ENCODE measurements around the gene GALNT10. TPM values are rescaled to one million over a fixed set of nuclear protein-coding genes. Genes with fewer than 3 reads are reported as not detected.

Gene GALNT10
- total RNA-seq, 4 donors from 2014 or later = 17.2 to 28.6 (median 21.1) TPM

- no peak for TF ChIP-seq CTCF (IDR thresholded peaks at IDR 0.05; ENCODE audit: low read depth)
Observed at GRCh38 chr5:154466671-154467070, 276.1 kb downstream of the GALNT10 start.

GRCh38 chr5:154467655-154468354 is 277.3 kb downstream of the GALNT10 start:
- no peak for TF ChIP-seq CTCF (IDR thresholded peaks at IDR 0.05; ENCODE audit: low read depth)

- no peak for TF ChIP-seq CTCF (IDR thresholded peaks at IDR 0.05; ENCODE audit: low read depth)
Observed at GRCh38 chr5:154470137-154470536, 279.6 kb downstream of the GALNT10 start.

Small RNA genes within 50 kb of the gene (small RNA-seq; reads per million reads assigned to genes)
- gene MIR1294 (0.61 reads per million), gene RN7SL655P (not detected)

Other genes starting within 250 kb of the GALNT10 start
- 10 to 100 TPM; 13.9 to 21.4 (median 17.7) TPM for gene FAM114A2, start 151.8 kb upstream of the GALNT10 start, total RNA-seq
- gene MFAP3, start 151.8 kb upstream of the GALNT10 start, total RNA-seq = 10 to 100 TPM; 50.4 to 68.2 (median 62.0) TPM

Data from subcutaneous adipose tissue (tissue), 4 donors.